K562 (cell line): ENCODE measurements around the gene SYPL2. TPM values are rescaled to one million over a fixed set of nuclear protein-coding genes. Genes with fewer than 3 reads are reported as not detected.
A peak's percentile ranks its signal among the peaks of the same experiment; 100 is the strongest.

Experiments used
- AFF4 ChIP-seq: sonication (generic); formaldehyde crosslinking; IDR thresholded peaks from 2 replicates; pipeline ENCODE4 v1.8.0; 2023; ENCODE audit warnings: mild to moderate bottlenecking, missing genetic modification reagents
- ETS1 ChIP-seq: conservative IDR thresholded peaks from 2 replicates; pipeline ENCODE4 v1.6.1; 2011; ENCODE audit warnings: low read depth, mild to moderate bottlenecking, low read length; ENCODE audit not compliant: control insufficient read depth
- JUN ChIP-seq, 2 experiments: sonication (generic) in 1 of 2; formaldehyde crosslinking in 1 of 2; IDR thresholded peaks; 2 replicates each; pipeline versions ENCODE4 v1.6.1 to v1.8.0; 2012 to 2022; ENCODE audit warnings: borderline replicate concordance in 2 of 2, mild to moderate bottlenecking in 2 of 2, improper control_type of control experiment in 1 of 2, low read depth in 1 of 2, low read length in 1 of 2, missing genetic modification reagents in 1 of 2
- MBD2 ChIP-seq: sonication (generic); IDR thresholded peaks from 2 replicates; pipeline ENCODE4 v1.6.1; 2016; ENCODE audit warnings: low read depth, borderline replicate concordance
- MEIS2 ChIP-seq: fragments of 450-650 bp; IDR thresholded peaks from 2 replicates; pipeline ENCODE4 v1.6.1; 2014; ENCODE audit warnings: mild to moderate bottlenecking; ENCODE audit not compliant: partially characterized antibody
- MLX ChIP-seq, 2 experiments: fragments of 450-650 bp in 1 of 2; sonication (generic) in 1 of 2; formaldehyde crosslinking; conservative IDR thresholded peaks; 2 replicates each; pipeline versions ENCODE4 v1.4.0 to v1.8.1; 2020 to 2022; ENCODE audit warnings: mild to moderate bottlenecking in 1 of 2, missing genetic modification reagents in 1 of 2
- MNT ChIP-seq, 2 experiments: fragments of 450-650 bp; conservative IDR thresholded peaks; 2 replicates each; pipeline ENCODE4 v1.6.1; 2017; ENCODE audit warnings: mild to moderate bottlenecking in 2 of 2, moderate library complexity in 2 of 2
- ZNF318 ChIP-seq, 2 experiments: fragments of 450-650 bp; IDR thresholded peaks; 2 replicates each; pipeline ENCODE4 v1.6.1; 2016; ENCODE audit warnings: mild to moderate bottlenecking in 2 of 2, borderline replicate concordance in 1 of 2, low read depth in 1 of 2, moderate library complexity in 1 of 2
- polyA plus RNA-seq, 8 experiments: library from polyadenylated mRNA; depleted of rRNA in 4 of 8; stranded (reverse) in 5 of 8; unstranded in 3 of 8; fragments of >200 nt; fragmentation: Nextera tagmentation in 2 of 8; fragmentation: Illumina TruSeq in 1 of 8; extraction: Ambion mirVana in 2 of 8; extraction: Trizol in 1 of 8; gene quantifications; 2 replicates each; pipeline versions ENCODE4 v1.2.1 to v1.2.3, GENCODE V29; 2011 to 2014; ENCODE audit warnings: inconsistent platforms in 1 of 8, missing spikeins in 1 of 8
- total RNA-seq, 7 experiments: library from RNA; depleted of rRNA in 6 of 7; stranded (reverse); fragments of >200 nt in 6 of 7; fragmentation: Illumina TruSeq in 2 of 7; extraction: Trizol in 2 of 7; gene quantifications; 2 replicates each; pipeline versions ENCODE4 v1.2.1 to v1.2.3, GENCODE V29; 2011 to 2021; ENCODE audit warnings: low replicate concordance in 1 of 7

The SYPL2 gene
- total and polyA plus RNA-seq, 9 of the 15 experiments (the other 6 are each of a cell fraction or from before 2014, with no cell fraction given), result 0.03 to 0.20 (median 0.07) TPM; not detected in 2

GRCh38 chr1:109478806-109479205 is 12.5 kb downstream of the SYPL2 start (continued):
- no peak for TF ChIP-seq JUN (IDR thresholded peaks at IDR 0.05; ENCODE audit: borderline replicate concordance, low read depth, low read length)
- TF ChIP-seq JUN (CRISPR knock-in tag; IDR thresholded peaks at IDR 0.05; ENCODE audit: borderline replicate concordance), result peak; percentile 57; the same call in 1 of the 2 replicates
- peak; percentile 59; the same call in 1 of the 2 replicates for TF ChIP-seq ETS1
- TF ChIP-seq MNT (conservative IDR thresholded peaks at IDR 0.05), result peak in 1 of 2 experiments; percentile 72; a peak in 2 of 4 replicates
- no peak for TF ChIP-seq MBD2
- 0 out of 4 replicates have a peak, but pooled peaks of 1 of the 2 experiments have one; percentile 38 for TF ChIP-seq MLX (CRISPR knock-in tag; conservative IDR thresholded peaks at IDR 0.05)
- no peak for TF ChIP-seq AFF4
- no peak for TF ChIP-seq ZNF318 (IDR thresholded peaks at IDR 0.05; ENCODE audit: borderline replicate concordance in 1 of 2, low read depth in 1 of 2)
- TF ChIP-seq MEIS2, result no peak
